HS-27A (cell line): ENCODE data around the gene CNTNAP3.
A peak's percentile ranks its signal among the peaks of the same experiment; 100 is the strongest.
"Not testable (repeated sequence)": the region's sequence is repeated elsewhere in the genome, so short reads cannot be mapped to it uniquely, and the experiment has no call there.

Source experiments
- DNase-seq: peaks from one replicate; pipeline ENCODE4 v3.0.0-alpha.2; 2012; ENCODE audit warnings: low read depth, missing footprints

CNTNAP3 gene

GRCh38 chr9:39067683-39068082 lies 220.3 kb downstream of the CNTNAP3 start:
- not testable (repeated sequence) for DNase-seq

GRCh38 chr9:39062966-39063365 lies 225.0 kb downstream of the CNTNAP3 start:
- not testable (repeated sequence) for DNase-seq

GRCh38 chr9:39054453-39054852 lies 233.5 kb downstream of the CNTNAP3 start:
- DNase-seq, result not testable (repeated sequence)

- not testable (repeated sequence) for DNase-seq
Measured at GRCh38 chr9:39046833-39047232, 241.1 kb downstream of the CNTNAP3 start.

DNA sequence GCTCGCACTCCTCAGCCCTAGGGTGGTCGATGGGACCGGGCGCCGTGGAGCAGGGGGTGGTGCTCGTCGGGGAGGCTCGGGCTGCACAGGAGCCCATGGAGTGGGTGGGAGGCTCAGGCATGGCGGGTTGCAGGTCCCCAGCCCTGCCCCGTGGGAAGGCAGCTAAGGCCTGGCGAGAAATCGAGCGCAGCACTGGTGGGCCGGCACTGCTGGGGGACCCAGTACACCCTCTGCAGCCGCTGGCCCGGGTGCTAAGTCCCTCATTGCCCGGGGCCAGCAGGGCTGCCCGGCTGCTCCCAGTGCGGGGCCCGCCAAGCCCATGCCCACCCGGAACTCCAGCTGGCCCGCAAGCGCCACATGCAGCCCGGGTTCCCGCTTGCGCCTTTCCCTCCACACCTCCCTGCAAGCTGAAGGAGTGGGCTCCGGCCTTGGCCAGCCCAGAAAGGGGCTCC lies 245.6 kb downstream of the CNTNAP3 start:
- DNase-seq, result not testable (repeated sequence)

GRCh38 chr9:39041774-39042173 lies 246.2 kb downstream of the CNTNAP3 start:
- DNase-seq, result not testable (repeated sequence)

DNA sequence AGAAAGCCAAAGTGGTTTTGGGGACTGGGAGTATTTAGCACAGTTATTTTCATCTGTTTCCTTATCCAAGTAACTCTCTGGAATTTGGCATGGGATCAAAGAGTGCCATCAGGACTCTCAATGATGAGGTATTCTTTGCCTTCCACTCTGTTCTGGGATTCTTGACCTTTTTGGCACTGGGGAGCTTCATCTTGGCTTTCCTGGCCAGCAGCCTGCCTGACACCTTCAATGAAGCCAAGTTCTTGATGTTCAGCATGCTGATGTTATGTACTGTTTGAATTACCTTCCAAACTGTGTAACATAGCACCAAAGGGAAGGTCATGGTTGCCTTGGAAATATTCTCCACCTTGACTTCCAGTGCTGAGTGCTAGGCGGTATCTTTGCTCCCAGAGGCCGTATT lies 248.8 kb downstream of the CNTNAP3 start:
- not testable (repeated sequence) for DNase-seq

GRCh38 chr9:39038221-39038620 lies 249.7 kb downstream of the CNTNAP3 start:
- not testable (repeated sequence) for DNase-seq

DNA sequence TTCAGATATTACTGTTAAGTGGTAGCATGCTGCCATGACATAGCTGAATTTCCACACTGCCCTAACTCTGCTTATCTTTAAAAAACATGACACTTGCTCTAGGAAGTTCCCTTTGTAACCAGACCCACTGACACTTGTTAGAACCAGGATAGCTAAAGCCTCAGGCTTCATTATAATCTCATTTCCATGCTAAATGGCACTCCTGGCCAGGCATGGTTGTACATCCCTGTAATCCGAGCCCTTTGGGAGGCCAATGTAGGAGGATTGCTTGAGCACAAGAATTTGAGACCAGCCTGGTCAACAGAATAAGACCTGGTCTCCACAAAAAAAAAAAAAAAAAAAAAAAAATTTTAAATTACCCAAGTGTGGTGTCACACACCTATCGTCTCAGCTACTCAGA lies 254.1 kb downstream of the CNTNAP3 start:
- DNase-seq, result not testable (repeated sequence)

DNA sequence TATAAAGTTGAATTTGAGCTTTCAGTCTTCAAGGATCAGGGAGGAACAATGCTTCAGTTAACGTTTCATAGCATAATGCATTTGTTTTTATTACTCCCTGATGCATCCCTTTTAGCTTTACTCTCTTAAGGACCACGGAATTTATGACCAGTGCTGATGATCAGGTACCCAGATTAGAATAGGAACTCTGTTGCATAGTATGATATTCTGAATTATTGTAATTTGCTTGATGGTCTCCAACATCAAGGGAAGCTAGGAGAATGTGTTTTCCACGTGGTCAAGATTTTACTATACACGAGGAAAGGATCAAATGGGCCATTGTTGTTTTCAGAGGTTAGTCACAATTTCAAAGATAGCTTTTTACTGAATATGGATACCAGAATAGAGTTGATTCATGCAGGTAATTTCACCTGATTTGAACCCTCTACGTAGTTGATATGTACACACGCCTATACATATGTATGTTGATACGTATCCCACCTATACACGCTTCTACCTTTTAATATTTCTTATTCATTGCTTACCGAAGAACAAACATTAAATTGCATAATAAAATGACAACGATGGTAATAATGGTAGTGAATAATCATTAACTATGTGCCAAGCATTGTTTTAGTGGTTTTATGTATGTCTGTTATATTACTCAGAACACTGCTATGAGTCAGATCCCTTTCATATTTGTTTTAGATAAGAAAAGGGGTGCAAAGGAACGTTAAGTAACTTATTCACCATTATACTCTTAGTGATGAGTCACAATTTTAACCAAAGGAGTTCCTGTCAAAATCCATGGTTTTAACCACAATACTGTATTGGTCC lies 257.6 kb downstream of the CNTNAP3 start:
- DNase-seq, result peak; percentile 68

GRCh38 chr9:39028855-39029254 lies 259.1 kb downstream of the CNTNAP3 start:
- not testable (repeated sequence) for DNase-seq

- DNase-seq, result not testable (repeated sequence)
Measured at GRCh38 chr9:39028168-39028567, 259.8 kb downstream of the CNTNAP3 start.

DNA sequence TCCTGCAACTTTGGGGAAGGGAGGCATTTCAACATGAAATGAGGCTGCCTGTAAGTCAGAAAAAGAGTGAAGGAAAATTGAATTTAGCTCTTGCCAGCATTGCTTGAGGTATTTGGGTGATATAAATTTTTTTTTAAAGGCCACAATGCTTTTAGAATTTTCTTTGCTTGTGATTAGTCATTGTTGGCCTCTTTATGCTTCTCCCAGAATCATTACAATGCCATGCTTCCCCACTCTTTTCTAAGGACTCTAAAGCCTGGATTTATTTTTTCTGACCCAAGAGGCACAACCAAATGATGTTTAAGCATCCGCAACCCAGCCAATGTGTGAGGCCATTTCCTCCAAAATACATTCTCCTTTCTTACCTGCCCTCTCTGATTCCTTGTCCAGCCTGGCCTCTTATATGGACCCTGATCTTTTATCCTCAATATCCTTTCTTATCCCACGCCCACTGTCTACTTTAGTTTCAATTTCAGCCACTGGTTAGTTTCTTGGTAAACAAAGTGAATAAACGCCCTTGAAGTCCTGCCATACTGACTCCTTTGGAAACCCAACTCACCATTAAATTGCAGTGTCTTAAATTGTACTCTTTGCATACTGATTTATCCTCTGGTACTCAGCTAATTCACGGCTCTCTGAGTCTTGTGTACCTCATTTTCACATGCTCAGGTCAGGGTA lies 261.9 kb downstream of the CNTNAP3 start:
- DNase-seq, result not testable (repeated sequence)
